Ishikawa (cell line): ENCODE results near the gene TBXAS1.

ENCODE experiments used
- CEBPB ChIP-seq: IDR thresholded peaks from 2 replicates; pipeline ENCODE4 v1.6.1; 2012
- EP300 ChIP-seq: IDR thresholded peaks from 2 replicates; pipeline ENCODE4 v1.6.1; 2012; ENCODE audit warnings: borderline replicate concordance
- MAX ChIP-seq: IDR thresholded peaks from 2 replicates; pipeline ENCODE4 v1.6.1; 2012
- RAD21 ChIP-seq: IDR thresholded peaks from 2 replicates; pipeline ENCODE4 v1.6.1; 2012; ENCODE audit warnings: low read depth
- REST ChIP-seq: IDR thresholded peaks from 2 replicates; pipeline ENCODE4 v1.6.1; 2012; ENCODE audit warnings: low read depth, mild to moderate bottlenecking
- TAF1 ChIP-seq: IDR thresholded peaks from 2 replicates; pipeline ENCODE4 v1.6.1; 2012; ENCODE audit warnings: low read depth, mild to moderate bottlenecking
- USF1 ChIP-seq: IDR thresholded peaks from 2 replicates; pipeline ENCODE4 v1.6.1; 2012

GRCh38 chr7:139797607-139798006 is 31.5 kb upstream of the TBXAS1 start:
- no peak for TF ChIP-seq REST
- no peak for TF ChIP-seq CEBPB
- no peak for TF ChIP-seq USF1
- TF ChIP-seq MAX = no peak
- no peak for TF ChIP-seq TAF1
- TF ChIP-seq EP300 = no peak
- no peak for TF ChIP-seq RAD21
